Tibial nerve (tissue), 3 donors: Measurements from ENCODE around the gene HADH.

Experiments
- CTCF ChIP-seq, 5 experiments: fragments of 200-600 bp in 3 of 5; fragments of 450-650 bp in 2 of 5; sonication (generic) in 3 of 5; IDR thresholded peaks; one replicate each; pipeline ENCODE4 v1.5.1; 2016 to 2019; ENCODE audit warnings: antibody characterized with exemption in 5 of 5, mild to moderate bottlenecking in 3 of 5, moderate library complexity in 2 of 5
- POLR2A ChIP-seq, 2 donors: fragments of 450-650 bp; IDR thresholded peaks; one replicate each; pipeline ENCODE4 v1.6.1; 2017; ENCODE audit warnings: antibody characterized with exemption in 2 of 2, mild to moderate bottlenecking in 2 of 2, moderate library complexity in 2 of 2

- TF ChIP-seq CTCF (IDR thresholded peaks at IDR 0.05) (no peak), POLR2A (IDR thresholded peaks at IDR 0.05) (no peak)
These were observed 19.0 kb downstream of the HADH start for GRCh38 chr4:108008721-108009120.
